Renal pelvis (tissue), 12 donors: ENCODE measurements around the gene DLL4. TPM values are rescaled to one million over a fixed set of nuclear protein-coding genes. Genes with fewer than 3 reads are reported as not detected.
A peak's percentile ranks its signal among the peaks of the same experiment; 100 is the strongest.

Experiments used
- DNase-seq: peaks from one replicate; pipeline ENCODE4 v3.0.0-alpha.2; 2013
- long read RNA-seq, 16 experiments: transcript quantifications; one replicate each; lab custom pipeline, GENCODE V29; 2026
- polyA plus RNA-seq, 3 donors: library from polyadenylated mRNA; unstranded; fragments of 120-200 nt; gene quantifications; one replicate each; pipeline ENCODE4 v1.2.1, GENCODE V29; 2013; ENCODE audit not compliant: insufficient read length in 3 of 3

The DLL4 gene
- polyA plus RNA-seq, result 1 to 10 TPM; 6.6 to 8.6 (median 7.3) TPM
- long read RNA-seq, donor 1, partial matches to known transcripts, result 0 of 1 reads
- long read RNA-seq, donor 1, other reads (novel, unspliced or antisense), result 0 of 1 reads
- long read RNA-seq, donor 2, result 0 reads
- long read RNA-seq, donor 3, result 0 reads
- long read RNA-seq, donor 4, partial matches to known transcripts, result 0 of 1 reads
- long read RNA-seq, donor 4, other reads (novel, unspliced or antisense), result 0 of 1 reads
- long read RNA-seq, donor 5, result 0 reads
- long read RNA-seq, donor 6, partial matches to known transcripts, result 0 of 1 reads
- long read RNA-seq, donor 6, other reads (novel, unspliced or antisense), result 0 of 1 reads
- long read RNA-seq, donor 7, partial matches to known transcripts, result 0 of 1 reads
- long read RNA-seq, donor 7, other reads (novel, unspliced or antisense), result 0 of 1 reads
- long read RNA-seq, donor 8, result 0 reads
- long read RNA-seq, donor 9, partial matches to known transcripts, result 0 of 4 reads
- long read RNA-seq, donor 9, other reads (novel, unspliced or antisense), result 0 of 4 reads
- long read RNA-seq, donor 10, result 0 reads
- long read RNA-seq, donor 11, partial matches to known transcripts, result 0 of 2 reads
- long read RNA-seq, donor 11, other reads (novel, unspliced or antisense), result 0 of 2 reads
- long read RNA-seq, donor 12, result 0 reads
- long read RNA-seq, donor 13, partial matches to known transcripts, result 0 of 1 reads
- long read RNA-seq, donor 13, other reads (novel, unspliced or antisense), result 0 of 1 reads
- long read RNA-seq, donor 14, result 0 reads
- long read RNA-seq, donor 15, result 0 reads
- long read RNA-seq, donor 16, partial matches to known transcripts, result 0 of 1 reads
- long read RNA-seq, donor 16, other reads (novel, unspliced or antisense), result 0 of 1 reads

DNA sequence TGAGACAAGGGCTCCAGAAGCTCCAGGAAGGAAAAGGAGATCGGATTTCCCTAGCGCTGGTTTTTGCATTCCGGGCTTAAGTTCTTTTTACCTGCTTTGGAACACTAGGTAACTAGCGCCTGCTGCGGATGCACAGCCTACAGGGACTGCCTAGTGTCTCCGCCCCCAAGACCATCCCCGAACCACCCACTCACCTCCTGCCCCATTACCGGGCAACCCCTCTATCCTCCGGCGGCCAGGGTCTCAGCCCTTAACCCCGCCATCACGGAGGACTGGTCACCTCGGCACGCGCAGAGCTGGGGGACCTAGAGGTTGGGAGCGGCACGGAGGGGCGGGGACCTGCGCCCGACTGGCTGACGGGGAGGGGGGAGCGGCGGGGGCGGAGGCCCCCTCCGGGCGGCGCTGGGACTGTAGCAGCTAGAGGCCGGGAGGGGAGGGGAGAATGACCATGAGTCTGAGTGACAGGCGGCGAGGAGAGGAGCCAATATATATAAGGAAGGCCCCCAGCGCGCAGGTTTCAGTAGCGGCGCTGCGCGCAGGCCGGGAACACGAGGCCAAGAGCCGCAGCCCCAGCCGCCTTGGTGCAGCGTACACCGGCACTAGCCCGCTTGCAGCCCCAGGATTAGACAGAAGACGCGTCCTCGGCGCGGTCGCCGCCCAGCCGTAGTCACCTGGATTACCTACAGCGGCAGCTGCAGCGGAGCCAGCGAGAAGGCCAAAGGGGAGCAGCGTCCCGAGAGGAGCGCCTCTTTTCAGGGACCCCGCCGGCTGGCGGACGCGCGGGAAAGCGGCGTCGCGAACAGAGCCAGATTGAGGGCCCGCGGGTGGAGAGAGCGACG is at the start of gene DLL4:
Gene DLL4 (plus strand): TSS at position 520 of the 839 bp plus-strand sequence. CDS start 329 bp downstream, outside the sequence.
- DNase-seq, result no peak

DNA sequence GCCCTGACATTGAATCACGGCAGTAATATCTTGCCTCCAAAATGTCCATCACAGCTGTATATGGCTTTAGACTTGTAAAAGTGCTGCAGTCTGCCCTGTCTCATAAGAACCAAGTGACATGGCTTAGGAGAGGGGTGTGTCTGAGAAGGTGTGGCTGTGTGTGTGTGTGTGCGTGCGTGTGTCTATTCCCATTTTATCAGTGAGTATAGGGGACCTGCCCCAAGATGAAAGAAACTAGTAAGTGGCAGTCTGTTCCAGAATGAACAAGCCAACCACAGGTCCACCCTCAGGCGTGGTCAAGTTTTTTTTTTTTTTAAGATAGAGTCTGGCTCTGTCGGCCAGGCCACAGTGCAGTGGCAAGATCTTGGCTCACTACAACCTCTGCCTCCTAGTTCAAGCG is 49.5 kb upstream of the DLL4 start:
- DNase-seq, result no peak

DNA sequence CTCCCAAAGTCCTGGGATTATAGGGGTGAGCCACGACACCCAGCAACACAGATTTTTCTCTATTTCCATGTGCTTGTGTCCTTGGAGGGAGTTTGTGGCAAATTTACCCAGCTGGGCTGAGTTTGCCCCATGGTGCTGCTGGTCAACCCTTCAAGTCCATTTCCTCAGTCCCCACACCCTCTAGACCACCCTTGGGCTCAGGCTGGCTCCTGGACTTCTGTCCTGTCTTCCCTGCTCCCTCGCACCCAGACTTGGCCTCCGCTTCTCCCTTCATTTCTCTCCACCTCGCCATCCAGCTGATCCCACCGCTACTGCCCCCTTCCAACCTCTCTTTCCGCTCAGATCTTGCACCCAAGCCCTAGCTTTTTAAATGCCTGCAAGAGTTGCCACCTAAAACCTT is 47.8 kb upstream of the DLL4 start:
- no peak for DNase-seq

DNA sequence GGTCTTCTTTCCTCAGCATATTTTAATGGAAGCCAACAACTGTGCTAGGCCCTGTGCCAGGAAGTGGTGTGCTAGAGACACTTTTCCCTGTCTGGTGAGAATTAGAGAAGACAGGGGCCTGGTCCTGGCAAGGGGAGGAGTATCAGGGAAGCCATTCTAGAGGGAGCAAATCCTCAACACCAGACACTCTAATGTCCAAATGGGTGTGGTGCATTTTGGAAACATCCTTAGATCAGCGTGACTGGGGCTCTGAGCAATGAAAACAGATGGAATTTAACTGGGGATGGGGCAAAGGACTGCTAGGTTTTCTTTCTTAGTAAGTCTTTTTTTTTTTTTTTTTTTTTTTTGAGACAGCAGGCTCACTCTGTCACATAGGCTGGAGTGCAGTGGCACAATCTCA is 42.6 kb upstream of the DLL4 start:
- no peak for DNase-seq

DNA sequence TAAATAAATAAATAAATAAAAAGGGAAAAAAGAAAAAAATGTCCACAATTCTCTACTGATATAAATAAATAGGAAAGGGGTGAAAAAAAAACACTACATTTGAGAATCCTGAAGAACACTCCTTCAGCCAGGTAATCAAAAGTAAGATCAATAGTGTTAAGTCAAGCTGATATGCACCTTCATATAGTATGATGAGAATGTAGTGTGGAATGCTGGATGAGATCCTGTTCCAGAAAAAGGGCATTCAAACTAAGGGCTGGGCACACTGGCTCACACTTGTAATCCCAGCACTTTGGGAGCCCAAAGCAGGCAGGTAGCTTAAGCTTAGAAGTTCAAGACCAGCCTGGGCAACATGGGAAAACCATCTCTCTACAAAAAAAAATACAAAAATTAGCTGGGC is 40.0 kb upstream of the DLL4 start:
- DNase-seq, result no peak

DNA sequence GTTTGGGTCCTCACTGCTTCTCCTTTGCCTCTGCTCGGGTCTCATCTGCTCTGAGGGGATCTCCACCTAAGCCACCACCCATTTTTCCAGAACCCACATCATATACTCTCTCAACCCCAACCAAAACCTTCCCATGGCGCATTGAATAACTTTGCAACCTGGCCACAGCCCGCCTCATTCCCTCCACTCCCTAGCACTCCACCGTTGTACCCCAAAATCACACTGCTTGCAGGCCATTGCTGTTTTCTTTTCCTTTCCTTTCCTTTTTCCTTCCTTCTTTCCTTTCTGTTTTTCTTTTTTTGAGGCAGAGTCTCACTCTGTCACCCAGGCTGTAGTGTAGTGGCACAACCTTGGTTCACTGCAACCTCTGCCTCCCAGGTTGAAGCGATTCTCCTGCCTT is 38.0 kb upstream of the DLL4 start:
- DNase-seq, result no peak

DNA sequence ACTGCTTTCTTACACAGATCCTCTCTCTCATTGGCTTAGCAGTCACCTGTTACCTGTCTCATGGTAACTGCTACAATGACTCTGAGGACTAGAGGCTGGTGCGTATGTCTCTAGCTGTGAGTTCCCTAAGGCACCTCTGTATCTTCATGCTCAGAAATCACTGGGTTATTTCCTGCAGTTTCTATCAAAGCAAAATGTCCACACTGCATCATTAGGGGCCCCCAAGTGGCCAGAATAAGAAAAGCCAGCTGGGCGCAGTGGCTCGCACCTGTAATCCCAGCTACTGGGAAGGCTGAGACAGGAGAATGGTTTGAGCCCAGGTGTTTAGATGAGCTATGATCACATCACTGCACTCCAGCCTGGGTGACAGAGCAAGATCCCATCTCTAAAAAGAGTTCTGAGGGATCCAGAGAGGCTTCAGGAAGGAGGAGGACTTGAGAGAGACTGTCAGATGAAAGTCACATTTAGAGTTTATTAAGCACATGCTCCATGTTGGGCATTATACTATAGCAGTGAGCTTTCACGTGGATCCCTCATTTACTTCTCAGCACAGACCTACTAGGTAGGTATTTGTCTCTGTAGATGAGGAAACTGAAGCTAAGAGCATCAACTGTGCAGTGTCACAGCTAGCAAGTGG is 37.2 kb upstream of the DLL4 start:
- DNase-seq, result no peak

DNA sequence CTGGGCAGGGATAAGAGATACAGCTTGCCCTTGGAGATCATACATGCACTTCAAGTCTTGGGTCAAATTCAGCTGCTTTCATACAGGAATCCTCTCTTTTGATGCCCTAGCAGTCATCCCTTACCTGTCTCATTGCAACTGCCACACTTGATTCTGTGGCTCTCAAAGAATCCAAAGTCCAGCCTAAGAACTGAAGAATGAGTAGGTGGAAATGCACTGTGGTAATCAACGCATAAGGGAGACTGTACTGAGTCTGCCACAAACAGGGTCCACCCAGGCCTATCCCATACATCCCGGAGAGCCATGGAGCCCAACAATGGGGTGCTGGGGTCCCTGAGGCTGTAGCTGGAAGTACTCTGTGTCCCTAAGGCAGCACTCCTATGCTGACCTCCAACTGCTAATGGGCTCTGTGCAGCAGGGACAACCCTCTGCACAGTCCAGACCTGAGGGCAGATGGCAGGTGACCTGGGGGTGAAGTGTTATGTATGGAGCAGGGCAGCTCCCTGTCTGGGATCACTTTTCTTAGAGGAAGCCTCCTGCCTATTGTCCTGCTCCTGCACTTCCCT is 36.6 kb upstream of the DLL4 start:
- no peak for DNase-seq

DNA sequence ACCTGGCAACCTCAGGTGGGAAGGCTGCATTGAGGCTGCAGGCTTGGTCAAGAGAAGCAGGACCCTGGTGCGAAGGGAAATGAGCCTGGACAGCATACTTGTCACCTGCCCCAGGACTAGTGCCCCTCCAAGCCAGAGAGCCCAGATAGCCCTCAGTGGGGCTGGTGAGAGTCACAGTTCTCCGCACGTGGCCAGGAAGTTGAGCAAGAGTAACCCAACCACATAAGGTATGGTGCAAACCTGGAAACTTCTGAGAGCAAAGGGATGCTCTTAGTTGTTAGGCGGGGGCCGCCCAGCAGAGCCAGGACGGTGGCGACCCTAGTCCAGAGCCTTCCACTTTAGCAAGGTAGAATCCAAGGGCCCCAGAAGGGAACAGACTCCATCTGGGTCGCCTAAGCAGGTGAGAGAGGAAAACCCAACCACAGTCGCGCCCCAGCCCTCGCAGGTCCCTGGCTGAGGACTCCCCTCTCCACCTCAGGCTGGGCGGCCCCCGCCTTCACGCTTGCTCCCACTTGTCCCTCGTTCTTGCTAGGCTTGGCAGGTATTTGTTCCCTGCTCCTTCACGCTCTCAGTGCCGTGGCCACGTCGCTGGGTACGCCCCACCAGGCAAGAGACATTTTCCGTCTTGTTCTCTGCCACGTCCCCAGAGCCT is 36.0 kb upstream of the DLL4 start:
- DNase-seq, result no peak

DNA sequence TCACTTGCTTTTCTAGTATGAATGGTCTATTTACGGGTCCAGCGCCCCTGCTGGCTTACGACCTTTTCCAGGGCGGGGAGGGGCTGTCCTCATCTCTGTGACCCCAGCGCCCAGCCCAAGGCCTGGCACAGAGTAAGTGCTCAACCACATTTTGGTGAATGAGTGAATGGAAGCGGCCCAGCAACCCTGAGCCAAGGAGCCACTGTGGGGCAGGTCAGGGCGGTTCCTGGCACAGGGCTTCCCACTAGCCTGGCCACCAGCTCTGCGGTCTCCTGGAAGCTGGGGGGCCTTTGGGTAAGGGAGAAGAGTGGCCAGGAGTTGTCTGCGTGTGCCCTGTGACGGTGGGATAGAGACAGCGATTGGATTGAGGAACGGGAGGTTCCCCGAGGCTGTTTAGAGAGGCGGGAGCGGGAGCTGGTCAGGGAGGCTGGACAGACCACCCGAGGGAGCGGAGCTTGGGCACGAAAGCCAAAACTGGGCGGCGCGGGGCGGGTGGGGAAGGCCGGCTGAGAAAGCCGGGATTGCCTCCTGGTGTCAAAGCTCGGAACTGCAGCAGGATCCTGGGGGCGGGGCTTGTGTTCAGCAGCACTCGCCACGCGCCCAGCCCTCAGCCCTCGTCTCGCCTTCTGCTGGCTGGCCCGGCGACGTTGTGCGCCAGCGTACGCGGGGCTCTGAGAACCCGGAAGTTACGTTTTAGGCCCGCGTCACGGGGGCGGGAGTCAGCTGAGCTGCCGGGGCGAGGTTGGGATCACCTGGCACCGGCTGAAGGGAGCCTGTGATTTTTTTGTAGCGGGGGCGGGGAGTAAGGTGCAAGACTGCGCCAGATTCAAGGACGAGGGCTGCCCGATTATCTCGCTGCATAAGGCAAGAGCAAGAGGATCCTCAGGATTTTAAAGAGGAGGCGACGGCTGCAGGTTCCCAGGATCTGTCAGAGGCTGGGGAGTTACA is 35.1 kb upstream of the DLL4 start, which contains the start of gene VPS18:
Gene VPS18 (plus strand): TSS at position 718 of the 948 bp plus-strand sequence. CDS start 319 bp downstream, outside the sequence.
- peak; percentile 96 for DNase-seq

DNA sequence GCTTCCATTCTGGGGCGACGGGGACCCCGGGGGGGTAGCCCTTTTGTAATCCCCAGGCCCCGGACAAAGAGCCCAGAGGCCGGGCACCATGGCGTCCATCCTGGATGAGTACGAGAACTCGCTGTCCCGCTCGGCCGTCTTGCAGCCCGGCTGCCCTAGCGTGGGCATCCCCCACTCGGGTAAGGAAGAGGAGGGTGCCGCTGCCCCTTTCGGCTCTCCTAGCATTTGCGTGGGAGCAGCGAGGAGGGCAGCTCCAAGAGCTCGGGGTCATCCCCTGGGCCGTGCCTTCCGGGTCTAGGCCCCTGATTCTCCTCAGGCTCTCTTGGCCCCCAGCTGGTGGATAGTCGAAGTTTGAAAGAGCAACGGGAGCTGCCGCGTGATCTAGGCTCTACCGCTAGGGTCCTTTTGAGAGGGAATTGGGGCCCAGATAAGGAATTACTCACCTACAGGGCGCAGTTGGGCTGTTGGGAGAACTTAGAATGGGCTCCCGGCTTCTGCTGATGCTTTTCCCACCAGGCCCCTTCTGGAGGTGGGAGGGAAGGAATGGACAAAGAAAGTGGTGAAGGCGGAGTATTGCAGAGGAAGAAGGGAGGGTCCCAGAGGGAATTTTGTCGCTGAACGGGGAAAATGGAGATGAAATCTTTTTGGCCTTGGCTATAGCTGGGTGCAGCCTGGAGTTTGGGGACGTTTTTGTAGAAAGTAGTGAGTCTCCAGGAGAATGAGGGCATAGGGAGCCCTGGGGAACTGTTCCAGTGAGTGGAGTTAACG is 34.3 kb upstream of the DLL4 start:
- no peak for DNase-seq

DNA sequence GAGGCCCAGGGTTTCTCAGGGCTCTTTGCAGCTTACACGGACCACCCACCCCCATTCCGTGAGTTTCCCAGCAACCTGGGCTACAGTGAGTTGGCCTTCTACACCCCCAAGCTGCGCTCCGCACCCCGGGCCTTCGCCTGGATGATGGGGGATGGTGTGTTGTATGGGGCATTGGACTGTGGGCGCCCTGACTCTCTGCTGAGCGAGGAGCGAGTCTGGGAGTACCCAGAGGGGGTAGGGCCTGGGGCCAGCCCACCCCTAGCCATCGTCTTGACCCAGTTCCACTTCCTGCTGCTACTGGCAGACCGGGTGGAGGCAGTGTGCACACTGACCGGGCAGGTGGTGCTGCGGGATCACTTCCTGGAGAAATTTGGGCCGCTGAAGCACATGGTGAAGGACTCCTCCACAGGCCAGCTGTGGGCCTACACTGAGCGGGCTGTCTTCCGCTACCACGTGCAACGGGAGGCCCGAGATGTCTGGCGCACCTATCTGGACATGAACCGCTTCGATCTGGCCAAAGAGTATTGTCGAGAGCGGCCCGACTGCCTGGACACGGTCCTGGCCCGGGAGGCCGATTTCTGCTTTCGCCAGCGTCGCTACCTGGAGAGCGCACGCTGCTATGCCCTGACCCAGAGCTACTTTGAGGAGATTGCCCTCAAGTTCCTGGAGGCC is 29.5 kb upstream of the DLL4 start:
- no peak for DNase-seq

DNA sequence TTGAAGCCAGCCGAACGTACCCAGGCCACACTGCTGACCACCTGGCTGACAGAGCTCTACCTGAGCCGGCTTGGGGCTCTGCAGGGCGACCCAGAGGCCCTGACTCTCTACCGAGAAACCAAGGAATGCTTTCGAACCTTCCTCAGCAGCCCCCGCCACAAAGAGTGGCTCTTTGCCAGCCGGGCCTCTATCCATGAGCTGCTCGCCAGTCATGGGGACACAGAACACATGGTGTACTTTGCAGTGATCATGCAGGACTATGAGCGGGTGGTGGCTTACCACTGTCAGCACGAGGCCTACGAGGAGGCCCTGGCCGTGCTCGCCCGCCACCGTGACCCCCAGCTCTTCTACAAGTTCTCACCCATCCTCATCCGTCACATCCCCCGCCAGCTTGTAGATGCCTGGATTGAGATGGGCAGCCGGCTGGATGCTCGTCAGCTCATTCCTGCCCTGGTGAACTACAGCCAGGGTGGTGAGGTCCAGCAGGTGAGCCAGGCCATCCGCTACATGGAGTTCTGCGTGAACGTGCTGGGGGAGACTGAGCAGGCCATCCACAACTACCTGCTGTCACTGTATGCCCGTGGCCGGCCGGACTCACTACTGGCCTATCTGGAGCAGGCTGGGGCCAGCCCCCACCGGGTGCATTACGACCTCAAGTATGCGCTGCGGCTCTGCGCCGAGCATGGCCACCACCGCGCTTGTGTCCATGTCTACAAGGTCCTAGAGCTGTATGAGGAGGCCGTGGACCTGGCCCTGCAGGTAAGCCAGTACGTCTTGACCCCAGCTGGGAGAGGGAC is 28.7 kb upstream of the DLL4 start:
- no peak for DNase-seq

DNA sequence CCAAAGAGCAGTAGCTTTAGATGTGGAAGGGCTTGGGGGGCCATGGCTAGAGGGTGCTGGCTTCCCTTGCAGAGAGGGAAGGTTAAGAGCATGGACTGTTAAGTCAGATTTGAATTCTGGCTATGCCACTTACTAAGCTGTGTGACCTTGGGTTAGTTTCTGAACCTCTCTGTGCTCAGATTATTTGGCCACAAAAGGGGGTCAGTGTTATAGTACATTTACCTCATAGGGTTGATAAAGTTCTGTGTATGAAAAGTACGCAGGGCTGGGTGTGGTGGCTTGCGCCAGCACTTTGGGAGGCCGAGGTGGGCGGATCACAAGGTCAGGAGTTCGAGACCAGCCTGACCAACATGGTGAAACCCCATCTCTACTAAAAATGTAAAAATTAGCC is 28.1 kb upstream of the DLL4 start:
- no peak for DNase-seq

DNA sequence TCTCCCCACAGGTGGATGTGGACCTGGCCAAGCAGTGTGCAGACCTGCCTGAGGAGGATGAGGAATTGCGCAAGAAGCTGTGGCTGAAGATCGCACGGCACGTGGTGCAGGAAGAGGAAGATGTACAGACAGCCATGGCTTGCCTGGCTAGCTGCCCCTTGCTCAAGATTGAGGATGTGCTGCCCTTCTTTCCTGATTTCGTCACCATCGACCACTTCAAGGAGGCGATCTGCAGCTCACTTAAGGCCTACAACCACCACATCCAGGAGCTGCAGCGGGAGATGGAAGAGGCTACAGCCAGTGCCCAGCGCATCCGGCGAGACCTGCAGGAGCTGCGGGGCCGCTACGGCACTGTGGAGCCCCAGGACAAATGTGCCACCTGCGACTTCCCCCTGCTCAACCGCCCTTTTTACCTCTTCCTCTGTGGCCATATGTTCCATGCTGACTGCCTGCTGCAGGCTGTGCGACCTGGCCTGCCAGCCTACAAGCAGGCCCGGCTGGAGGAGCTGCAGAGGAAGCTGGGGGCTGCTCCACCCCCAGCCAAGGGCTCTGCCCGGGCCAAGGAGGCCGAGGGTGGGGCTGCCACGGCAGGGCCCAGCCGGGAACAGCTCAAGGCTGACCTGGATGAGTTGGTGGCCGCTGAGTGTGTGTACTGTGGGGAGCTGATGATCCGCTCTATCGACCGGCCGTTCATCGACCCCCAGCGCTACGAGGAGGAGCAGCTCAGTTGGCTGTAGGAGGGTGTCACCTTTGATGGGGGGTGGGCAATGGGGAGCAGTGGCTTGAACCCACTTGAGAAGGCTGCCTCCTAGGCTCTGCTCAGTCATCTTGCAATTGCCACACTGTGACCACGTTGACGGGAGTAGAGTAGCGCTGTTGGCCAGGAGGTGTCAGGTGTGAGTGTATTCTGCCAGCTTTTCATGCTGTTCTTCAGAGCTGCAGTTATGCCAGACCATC is 26.3 kb upstream of the DLL4 start:
- DNase-seq, result no peak
